Bronchial epithelial cell (primary cell): ENCODE results near the gene ZNF775. TPM values are rescaled to one million over a fixed set of nuclear protein-coding genes. Genes with fewer than 3 reads are reported as not detected.

Experiments used
- DNase-seq: peaks from one replicate; pipeline ENCODE4 v3.0.0-alpha.2; 2010; ENCODE audit warnings: low read depth
- FAIRE-seq: peaks from 2 replicates; lab custom pipeline; 2011; peaks lifted over from hg19 to GRCh38; lab: Jason Lieb, UNC
- H3K27me3 ChIP-seq: 2 replicates; pipeline ENCODE4 v1.5.1; 2011; ENCODE audit warnings: low read length; ENCODE audit not compliant: control insufficient read depth, insufficient read depth
- H3K36me3 ChIP-seq: 2 replicates; pipeline ENCODE4 v1.5.1; 2011; ENCODE audit warnings: low read length; ENCODE audit not compliant: control insufficient read depth, insufficient read depth
- H3K4me3 ChIP-seq: 2 replicates; pipeline ENCODE4 v1.5.1; 2011; ENCODE audit warnings: mild to moderate bottlenecking, low read depth, low read length, control low read depth
- CTCF ChIP-seq: IDR thresholded peaks from 2 replicates; pipeline ENCODE4 v1.5.1; 2011; ENCODE audit warnings: mild to moderate bottlenecking, moderate library complexity, low read length, control low read depth, inconsistent platforms; ENCODE audit not compliant: insufficient read depth, severe bottlenecking
- total RNA-seq: library from RNA; depleted of rRNA; stranded (reverse); fragments of >200 nt; gene quantifications from 2 replicates; pipeline ENCODE4 v1.2.1, GENCODE V29; 2014

ZNF775 gene
- total RNA-seq, 1 donor from 2014 or later = 3.2 TPM

GRCh38 chr7:150358988-150359621 is 20.0 kb upstream of the ZNF775 start:
- Histone ChIP-seq H3K27me3 (no peaks in the 10 kb centered on the region), H3K36me3 (no peaks in the 10 kb centered on the region), H3K4me3 (no peak overlapping the region)
- FAIRE-seq (no peak), DNase-seq (no peak)
- TF ChIP-seq CTCF = no peak

GRCh38 chr7:150359622-150360362 is 19.3 kb upstream of the ZNF775 start:
- H3K36me3 ChIP-seq = no peaks in the 10 kb centered on the region
- no peak overlapping the region for H3K4me3 ChIP-seq
- no peak for TF ChIP-seq CTCF
- H3K27me3 ChIP-seq = no peaks in the 10 kb centered on the region
- FAIRE-seq = peak; percentile 28
- DNase-seq = no peak

GRCh38 chr7:150360363-150361058 is 18.6 kb upstream of the ZNF775 start:
- Histone ChIP-seq H3K27me3 (no peaks in the 10 kb centered on the region), H3K4me3 (no peak overlapping the region), H3K36me3 (no peaks in the 10 kb centered on the region)
- TF ChIP-seq CTCF = no peak
- DNase-seq (no peak), FAIRE-seq (no peak)

GRCh38 chr7:150361402-150361801 is 17.7 kb upstream of the ZNF775 start:
- TF ChIP-seq CTCF = no peak
- FAIRE-seq = no peak
- DNase-seq = no peak
- Histone ChIP-seq H3K27me3 (no peaks in the 10 kb centered on the region), H3K36me3 (no peaks in the 10 kb centered on the region), H3K4me3 (no peak overlapping the region)

- Histone ChIP-seq H3K4me3 (no peak overlapping the region), H3K36me3 (no peaks in the 10 kb centered on the region), H3K27me3 (no peaks in the 10 kb centered on the region)
- FAIRE-seq = no peak
- no peak for TF ChIP-seq CTCF
- no peak for DNase-seq
Measured at GRCh38 chr7:150361807-150362621, 17.1 kb upstream of the ZNF775 start.
